NT2/D1 (cell line): ENCODE measurements around the gene FRMD5.

Source experiments
- SUZ12 ChIP-seq: IDR thresholded peaks from 2 replicates; pipeline ENCODE4 v1.6.1; 2011; ENCODE audit not compliant: insufficient read length, insufficient read depth; ENCODE audit errors: extremely low read depth
- YY1 ChIP-seq: IDR thresholded peaks from 2 replicates; pipeline ENCODE4 v1.6.1; 2011; ENCODE audit not compliant: insufficient read length, insufficient read depth
- ZNF274 ChIP-seq: IDR thresholded peaks from 2 replicates; pipeline ENCODE4 v1.6.1; 2011; ENCODE audit warnings: mild to moderate bottlenecking, low read depth, low read length

DNA sequence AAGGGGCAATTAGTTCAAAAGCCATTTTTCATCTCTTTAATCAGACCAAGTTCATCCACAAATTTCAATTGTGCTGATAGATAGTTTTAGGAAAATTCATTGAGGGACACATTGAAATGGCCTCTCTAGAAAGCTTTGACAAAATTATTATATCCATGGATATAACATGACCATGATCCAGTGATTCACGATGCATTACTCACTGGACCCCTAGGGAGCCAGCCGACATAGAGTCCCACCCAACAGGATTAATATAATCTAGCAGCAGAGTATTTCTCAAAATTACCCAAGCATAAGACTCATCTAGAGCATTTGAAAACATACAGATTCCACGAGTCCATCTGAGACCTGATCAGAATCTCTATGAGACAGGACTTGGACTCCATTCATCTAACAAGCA is 100.3 kb downstream of the FRMD5 start:
- TF ChIP-seq SUZ12 (no peak), YY1 (no peak), ZNF274 (no peak)
